HG02981 (cell line): ENCODE results near the gene CDC42.
"Not testable (repeated sequence)": the region's sequence is repeated elsewhere in the genome, so short reads cannot be mapped to it uniquely, and the experiment has no call there.

Experiments used
- ATAC-seq: cut with Tn5 transposase; IDR thresholded peaks from one replicate; pipeline ENCODE4 v1.9.1; 2021; ENCODE audit warnings: mild to moderate bottlenecking, moderate library complexity; ENCODE audit not compliant: unreplicated experiment

CDC42 gene

GRCh38 chr1:22052115-22053016, at the start of gene CDC42:
Gene CDC42, plus strand, starts transcription at chr1:22052709. Its CDS starts 25,770 bp downstream, at chr1:22078479.
- peak; percentile 83 for ATAC-seq

GRCh38 chr1:22002875-22003274, 49.6 kb upstream of the CDC42 start:
- ATAC-seq: not testable (repeated sequence)

GRCh38 chr1:22003959-22004358, 48.5 kb upstream of the CDC42 start:
- ATAC-seq: not testable (repeated sequence)

GRCh38 chr1:22005261-22006149, 47.0 kb upstream of the CDC42 start:
- ATAC-seq: not testable (repeated sequence)

GRCh38 chr1:22006736-22007135, 45.8 kb upstream of the CDC42 start:
- ATAC-seq: not testable (repeated sequence)

- not testable (repeated sequence) for ATAC-seq
Measured at GRCh38 chr1:22007262-22007661, 45.2 kb upstream of the CDC42 start.

DNA sequence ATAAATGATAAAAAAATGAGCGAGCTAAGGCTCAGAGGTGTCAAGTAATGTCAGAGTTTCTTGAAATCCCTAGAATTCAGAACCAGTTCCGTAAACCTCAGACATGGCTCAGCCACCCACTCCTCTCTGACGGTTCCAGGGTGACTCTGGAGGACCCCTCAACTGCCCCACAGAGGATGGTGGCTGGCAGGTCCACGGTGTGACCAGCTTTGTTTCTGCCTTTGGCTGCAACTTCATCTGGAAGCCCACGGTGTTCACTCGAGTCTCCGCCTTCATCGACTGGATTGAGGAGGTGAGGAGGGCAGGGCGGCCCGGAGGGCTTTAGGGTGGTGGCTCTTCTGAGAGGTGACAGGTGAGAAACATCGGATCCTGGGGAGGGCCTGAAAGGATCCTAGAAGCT, 42.9 kb upstream of the CDC42 start:
- not testable (repeated sequence) for ATAC-seq

DNA sequence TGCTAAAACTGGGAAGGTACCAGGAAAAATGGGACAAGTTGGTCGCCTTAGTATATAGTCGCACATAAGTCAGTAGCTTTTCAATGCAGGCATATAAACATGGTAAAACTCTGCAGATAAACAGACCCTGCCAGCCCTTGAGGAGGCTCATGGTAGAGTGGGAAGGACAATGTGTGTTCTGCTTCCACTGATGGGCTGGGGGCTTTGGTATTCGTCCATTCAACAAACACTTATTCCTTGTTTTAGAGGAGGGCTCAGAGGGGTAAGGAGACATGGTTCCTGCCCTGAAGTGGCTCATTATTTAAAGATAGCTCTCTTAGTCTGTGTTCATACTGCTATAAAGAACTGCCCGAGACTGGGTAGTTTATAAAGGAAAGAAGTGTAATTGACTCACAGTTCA, 39.8 kb upstream of the CDC42 start:
- ATAC-seq: not testable (repeated sequence)

- not testable (repeated sequence) for ATAC-seq
Measured at GRCh38 chr1:22014575-22015206, 37.8 kb upstream of the CDC42 start.

- ATAC-seq: peak; percentile 70
Measured at GRCh38 chr1:22018583-22019559, 33.6 kb upstream of the CDC42 start.

GRCh38 chr1:22021061-22021460, 31.4 kb upstream of the CDC42 start:
- no peak for ATAC-seq

- ATAC-seq: peak; percentile 41
Measured at GRCh38 chr1:22024485-22025367, 27.8 kb upstream of the CDC42 start.

- ATAC-seq: peak; percentile 61
Measured at GRCh38 chr1:22025368-22026155, 26.9 kb upstream of the CDC42 start.

- no peak for ATAC-seq
Measured at GRCh38 chr1:22026924-22027289, 25.6 kb upstream of the CDC42 start.

DNA sequence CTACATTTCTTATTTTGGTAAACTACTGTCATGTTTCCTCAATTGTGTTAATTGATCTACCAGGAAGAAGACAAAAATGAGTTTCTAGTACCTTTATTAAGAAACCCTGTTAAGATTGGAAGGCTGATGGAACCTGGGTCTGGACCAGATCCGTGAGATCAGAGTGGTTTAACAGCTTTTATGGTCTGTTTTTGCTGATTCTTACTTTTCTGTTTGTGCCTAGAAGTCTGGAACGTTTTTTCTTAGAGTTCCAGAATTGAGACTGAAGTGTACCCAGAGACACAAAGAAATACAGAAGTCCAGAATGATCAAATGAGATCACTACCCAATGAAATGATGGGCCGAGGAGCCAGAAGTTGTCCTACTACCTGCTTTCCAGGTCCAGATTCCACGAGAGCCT, 22.5 kb upstream of the CDC42 start:
- ATAC-seq: no peak

- no peak for ATAC-seq
Measured at GRCh38 chr1:22030473-22030872, 22.0 kb upstream of the CDC42 start.

- ATAC-seq: no peak
Measured at GRCh38 chr1:22031214-22031962, 21.1 kb upstream of the CDC42 start.
